Breast epithelium (tissue), 3 donors: ENCODE measurements around the gene ATMIN.

ENCODE experiments used
- POLR2A ChIP-seq: fragments of 450-650 bp; IDR thresholded peaks from one replicate; pipeline ENCODE4 v1.6.1; 2016; ENCODE audit warnings: antibody characterized with exemption, mild to moderate bottlenecking, moderate library complexity
- POLR2AphosphoS5 ChIP-seq, 3 donors: sonication (generic); formaldehyde crosslinking; IDR thresholded peaks; one replicate each; pipeline ENCODE4 v1.6.1; 2017; ENCODE audit warnings: antibody characterized with exemption in 3 of 3

DNA sequence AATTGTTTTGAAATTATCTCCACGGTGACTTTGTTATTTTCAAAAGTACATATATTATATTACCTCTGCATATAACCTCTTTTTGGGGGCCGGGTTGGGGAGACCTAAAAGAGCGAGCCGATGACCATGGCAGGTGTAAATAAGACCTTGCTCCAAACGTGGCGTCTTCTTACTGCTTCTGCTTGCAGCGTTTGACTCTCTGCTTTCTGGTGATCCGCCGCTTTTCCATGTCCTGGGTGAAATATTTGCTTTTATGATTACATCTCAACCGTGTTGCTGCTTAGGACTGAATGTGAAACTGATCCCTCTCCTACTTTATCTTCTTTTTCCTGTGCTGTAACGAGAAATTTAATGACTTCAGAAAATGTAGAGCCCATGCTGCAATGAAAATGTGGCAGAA lies 18.1 kb downstream of the ATMIN start:
- TF ChIP-seq POLR2A, result no peak
- TF ChIP-seq POLR2AphosphoS5 (IDR thresholded peaks at IDR 0.05), result no peak
